HG02610 (cell line): ENCODE data around the gene ARVCF.

Experiments
- ATAC-seq: cut with Tn5 transposase; IDR thresholded peaks from one replicate; pipeline ENCODE4 v1.9.1; 2021; ENCODE audit warnings: mild to moderate bottlenecking, moderate library complexity; ENCODE audit not compliant: unreplicated experiment

The ARVCF gene

GRCh38 chr22:19974935-19975706 lies 41.5 kb downstream of the ARVCF start:
- ATAC-seq: no peak

DNA sequence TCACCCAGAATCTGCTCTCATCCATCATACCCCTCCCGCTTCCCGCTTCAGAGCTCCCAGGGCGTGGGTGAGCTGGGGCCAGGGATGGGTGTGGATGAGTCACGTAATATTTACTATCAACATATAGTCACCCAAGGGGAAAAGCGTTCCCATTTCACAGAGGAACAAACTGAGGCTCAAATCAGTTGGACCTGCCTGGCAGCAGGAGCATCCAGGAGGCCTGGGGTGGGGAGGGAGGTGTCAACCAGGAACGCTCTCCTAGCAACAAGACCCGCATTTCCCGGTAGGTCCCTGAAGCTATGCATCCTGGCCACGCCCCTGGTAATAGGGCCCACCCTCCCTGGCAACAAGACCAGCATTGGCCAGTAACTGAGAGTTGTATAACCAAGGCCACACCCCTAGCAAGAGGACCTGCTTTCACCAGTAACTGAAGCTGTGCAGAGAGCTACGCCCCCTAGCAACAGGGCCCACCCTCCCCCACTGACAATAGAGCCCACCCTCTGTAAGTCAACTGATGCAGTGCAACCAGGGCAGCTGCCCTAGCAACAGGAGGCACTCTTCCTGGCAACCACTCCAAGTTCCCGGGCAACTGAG lies 42.3 kb downstream of the ARVCF start:
- no peak for ATAC-seq

DNA sequence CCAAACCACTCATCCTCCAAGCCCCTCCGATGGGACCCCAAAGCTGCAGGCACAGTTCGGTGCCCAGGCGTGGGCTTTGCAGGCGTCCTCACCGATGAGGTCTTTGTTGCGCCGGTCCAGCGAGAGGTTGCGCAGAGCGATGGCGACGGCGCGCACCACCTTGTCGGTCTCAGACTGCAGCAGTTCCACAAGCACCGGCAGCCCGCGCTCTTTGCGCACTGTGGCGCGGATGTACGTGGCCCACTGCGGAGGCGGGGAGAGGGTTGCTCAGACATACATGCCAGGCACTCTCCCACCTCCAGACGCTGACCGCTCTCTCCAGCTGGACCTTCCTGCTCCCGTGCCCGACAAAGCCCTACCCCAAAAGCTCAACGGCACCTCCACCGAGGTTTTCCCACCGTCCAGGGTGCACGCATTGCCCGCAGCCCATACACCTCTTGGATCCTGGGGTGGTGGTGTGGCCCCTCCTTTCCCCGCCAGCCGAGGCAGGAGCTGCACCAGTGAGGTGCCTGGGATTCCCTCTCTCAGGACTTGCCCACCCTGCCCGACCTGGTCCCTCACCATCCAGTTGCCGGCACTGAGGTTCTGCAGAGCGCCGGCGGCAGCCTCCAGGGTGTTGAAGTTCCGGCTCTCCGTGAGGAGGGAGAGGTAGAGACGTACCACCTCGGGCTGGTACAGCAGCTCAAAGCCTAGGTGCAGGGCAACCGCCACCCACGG lies 42.9 kb downstream of the ARVCF start:
- ATAC-seq: no peak

GRCh38 chr22:19972652-19973550 lies 43.7 kb downstream of the ARVCF start:
- no peak for ATAC-seq

GRCh38 chr22:19972251-19972650 lies 44.4 kb downstream of the ARVCF start:
- no peak for ATAC-seq

- no peak for ATAC-seq
Measured at GRCh38 chr22:19971276-19972124, 45.1 kb downstream of the ARVCF start.

DNA sequence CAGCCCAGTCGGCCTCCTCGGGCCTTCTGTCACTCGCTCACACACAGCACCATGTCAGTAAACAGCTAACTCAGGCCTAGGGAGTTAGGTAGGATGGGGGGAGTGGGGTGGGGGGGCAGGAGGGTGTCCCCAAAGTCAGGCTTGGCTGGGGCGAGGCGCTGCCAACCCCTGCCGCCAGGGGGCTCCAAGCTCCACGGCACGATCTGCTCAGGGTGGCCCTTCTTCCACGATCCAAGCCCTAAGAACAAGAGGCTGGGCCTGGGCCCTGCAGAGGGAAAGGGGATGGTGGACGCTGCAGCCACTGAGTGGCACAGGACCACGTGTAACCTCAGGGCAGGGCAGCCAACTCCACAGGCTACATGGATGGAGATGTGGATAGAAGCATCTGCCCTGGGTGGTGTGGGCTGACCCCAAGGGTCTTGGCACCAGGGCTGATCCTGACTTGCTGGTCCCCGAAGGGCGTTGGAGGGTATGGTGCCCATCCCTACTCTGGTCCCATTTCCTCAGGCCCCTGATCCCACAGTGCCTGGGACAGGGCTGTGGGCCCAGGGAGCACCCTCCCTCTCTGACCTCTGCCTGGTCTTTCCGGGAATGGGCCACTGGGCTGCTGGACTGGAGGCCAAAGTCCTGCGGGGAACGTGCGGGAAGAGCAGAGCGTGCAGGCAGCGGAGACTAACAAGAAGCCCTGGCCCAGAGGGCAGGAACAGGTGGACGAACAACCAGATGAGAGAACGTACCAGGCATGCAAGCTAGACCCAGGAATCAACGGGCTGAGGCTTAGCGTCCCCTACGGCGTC lies 45.9 kb downstream of the ARVCF start:
- ATAC-seq: no peak

GRCh38 chr22:19970031-19970478 lies 46.6 kb downstream of the ARVCF start:
- ATAC-seq: no peak

DNA sequence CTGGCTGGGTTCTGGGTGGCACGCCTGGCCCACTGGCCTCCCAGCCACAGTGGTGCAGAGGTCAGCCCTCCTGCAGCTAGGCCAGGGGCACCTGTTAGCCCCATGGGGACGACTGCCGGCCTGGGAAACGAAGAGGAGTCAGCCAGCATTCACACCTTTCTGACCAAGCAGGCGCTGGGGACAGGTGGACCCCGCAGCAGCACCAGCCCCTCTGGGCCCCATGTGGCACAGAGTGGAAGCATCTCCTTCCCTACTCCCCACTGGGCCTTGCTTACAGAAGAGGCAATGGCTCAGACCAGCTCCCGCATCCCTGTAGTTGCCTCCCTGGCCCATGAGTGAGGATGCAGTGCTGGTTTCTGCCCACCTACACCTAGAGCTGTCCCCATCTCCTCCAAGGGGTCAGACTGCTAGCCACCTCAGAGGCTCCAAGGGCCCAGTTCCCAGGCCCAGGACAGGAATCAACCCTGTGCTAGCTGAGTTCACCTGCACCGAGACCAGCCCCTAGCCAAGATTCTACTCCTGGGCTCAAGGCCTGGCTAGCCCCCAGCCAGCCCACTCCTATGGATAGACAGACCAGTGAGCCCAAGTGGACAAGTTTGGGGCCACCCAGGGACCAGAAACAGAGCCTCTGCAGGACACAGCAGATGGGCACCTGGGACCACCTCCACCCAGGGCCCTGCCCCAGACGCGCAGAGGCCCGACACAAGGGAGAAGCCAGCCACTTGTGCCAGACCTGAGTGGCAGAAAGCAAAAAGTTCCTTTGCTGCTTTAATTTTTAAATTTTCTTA lies 47.3 kb downstream of the ARVCF start:
- no peak for ATAC-seq

DNA sequence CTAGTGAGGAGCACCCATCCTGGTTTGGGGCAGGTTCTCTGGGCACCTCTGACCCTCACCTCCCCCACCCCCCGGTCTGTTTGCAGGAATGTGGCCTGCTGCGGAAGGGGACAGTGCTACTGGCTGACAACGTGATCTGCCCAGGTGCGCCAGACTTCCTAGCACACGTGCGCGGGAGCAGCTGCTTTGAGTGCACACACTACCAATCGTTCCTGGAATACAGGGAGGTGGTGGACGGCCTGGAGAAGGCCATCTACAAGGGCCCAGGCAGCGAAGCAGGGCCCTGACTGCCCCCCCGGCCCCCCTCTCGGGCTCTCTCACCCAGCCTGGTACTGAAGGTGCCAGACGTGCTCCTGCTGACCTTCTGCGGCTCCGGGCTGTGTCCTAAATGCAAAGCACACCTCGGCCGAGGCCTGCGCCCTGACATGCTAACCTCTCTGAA lies 48.2 kb downstream of the ARVCF start:
- ATAC-seq: no peak

DNA sequence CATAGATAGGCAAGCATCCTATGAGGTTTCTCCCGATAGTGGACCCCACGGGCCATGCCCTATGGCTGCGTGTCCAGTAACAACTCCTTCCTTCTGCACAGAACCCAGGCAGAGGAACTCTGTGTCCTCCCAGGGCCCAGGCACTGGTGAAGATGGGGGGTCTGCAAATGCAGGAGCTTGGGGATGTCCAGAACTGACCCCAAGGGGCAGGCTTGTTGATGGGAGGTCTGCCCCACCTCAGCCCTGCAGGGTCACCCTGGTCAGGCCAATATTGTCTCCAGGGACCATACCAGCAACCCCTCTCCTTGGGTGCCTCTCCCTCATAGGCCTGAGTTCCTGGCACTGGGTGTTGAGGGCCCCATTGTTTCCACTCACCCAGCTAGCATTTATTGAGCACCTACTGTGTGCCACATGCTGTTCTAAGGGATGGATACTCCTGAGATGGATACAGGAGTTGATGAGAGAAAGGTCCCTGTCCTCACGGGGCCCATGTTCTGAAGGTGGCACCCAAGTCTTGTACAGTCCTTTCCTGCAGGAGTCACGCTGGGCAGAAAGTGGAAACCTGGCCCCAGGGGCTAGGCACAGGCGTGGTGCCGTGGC lies 48.7 kb downstream of the ARVCF start:
- ATAC-seq: no peak

DNA sequence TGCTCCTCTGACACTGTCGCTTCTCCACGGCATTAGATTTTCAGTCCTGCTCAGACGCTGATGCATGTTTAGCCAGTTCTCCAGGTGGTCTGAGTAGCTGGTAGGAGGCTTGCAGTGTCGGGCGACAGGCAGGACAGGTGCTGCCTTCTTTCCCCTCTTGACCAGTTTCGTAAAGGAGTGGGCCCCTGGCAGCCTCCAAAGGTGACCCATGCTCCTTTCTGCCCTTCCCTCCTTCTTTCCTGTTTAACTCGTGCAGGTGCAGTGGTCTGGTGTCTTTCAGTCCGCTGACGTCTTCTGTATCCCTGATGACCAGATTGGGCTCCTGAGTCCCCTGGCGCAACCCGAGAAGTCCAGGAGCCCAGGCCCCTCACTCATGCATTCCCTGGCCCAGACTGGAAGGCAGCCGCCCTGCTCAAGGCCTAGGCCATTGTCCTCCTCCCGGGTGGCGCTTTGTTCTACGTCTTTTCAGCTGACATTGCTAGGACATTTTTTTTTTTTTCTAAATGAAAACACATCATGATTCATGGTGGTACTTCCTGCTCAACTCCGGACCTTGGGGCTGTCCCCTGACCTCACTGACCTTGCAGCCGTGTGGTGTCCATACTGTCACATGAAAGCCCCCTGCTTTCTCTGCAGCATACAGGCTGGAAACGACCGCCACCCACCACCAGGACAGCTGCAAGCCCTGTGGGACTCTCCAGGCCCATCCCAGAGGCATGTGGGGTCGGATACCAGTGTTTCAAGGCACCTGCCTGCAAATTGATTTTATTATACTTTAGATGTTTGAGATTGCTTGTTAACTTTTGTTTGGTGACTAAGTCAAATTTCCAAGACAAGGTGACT lies 49.5 kb downstream of the ARVCF start:
- no peak for ATAC-seq

GRCh38 chr22:19965771-19966709 lies 50.6 kb downstream of the ARVCF start:
- ATAC-seq: no peak

DNA sequence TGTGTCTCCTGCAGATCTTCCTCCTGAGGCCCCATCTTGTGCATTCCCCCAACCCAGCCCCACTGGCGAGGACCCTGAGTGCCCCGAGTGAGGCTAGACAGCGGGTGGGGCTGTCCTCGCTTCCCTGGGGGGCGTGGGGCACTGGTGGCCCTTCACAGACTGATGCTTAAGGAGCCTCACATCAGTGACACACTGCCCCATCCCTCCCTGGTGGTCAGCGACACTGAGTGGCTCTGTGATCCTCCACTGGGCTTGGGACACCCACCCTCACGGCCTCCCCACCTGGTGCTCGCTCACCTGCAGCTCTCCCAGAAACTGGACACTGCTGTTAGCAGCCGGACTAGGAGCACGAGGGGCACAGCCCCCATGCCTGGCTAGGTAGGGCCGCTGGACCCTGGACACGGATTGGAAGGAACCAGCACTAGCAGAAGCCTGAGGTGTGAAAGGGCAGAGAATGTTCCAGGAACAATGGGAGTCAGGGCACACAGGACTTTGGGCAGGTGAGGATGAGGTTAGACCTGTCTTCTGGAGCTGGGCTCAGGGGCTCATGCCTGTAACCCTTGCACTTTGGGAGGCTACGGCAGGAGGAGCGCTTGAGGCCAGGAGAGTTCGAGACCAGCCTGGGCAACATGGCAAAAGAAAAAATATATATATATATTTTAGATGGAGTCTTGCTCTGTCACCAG lies 51.8 kb downstream of the ARVCF start:
- ATAC-seq: no peak

DNA sequence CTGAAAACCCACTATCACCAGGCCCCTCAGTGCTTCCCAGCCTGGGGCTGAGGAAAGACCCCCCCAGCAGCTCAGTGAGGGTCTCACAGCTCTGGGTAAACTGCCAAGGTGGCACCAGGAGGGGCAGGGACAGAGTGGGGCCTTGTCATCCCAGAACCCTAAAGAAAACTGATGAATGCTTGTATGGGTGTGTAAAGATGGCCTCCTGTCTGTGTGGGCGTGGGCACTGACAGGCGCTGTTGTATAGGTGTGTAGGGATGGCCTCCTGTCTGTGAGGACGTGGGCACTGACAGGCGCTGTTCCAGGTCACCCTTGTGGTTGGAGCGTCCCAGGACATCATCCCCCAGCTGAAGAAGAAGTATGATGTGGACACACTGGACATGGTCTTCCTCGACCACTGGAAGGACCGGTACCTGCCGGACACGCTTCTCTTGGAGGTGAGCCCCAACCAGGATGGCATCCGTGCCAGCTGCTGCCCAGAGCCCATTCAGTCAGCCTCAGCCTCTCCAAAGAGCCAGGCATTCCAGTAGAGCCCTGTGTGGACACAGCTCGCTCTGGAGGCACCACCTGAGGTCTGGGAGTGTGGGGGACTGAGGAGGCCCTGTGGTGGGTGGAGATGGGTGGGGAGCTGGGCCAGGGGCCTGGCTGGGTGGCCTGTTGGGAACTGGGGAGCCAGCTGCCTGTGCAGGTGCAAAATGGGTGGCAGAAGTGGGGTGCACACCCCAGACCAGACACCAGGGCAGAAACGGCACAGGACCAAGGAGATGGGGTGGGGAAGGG lies 52.6 kb downstream of the ARVCF start:
- no peak for ATAC-seq
